Breast epithelium (tissue), 3 donors: ENCODE data around the gene CELF3.

Experiments
- POLR2AphosphoS5 ChIP-seq, 3 donors: sonication (generic); formaldehyde crosslinking; IDR thresholded peaks; one replicate each; pipeline ENCODE4 v1.6.1; 2017; ENCODE audit warnings: antibody characterized with exemption in 3 of 3
- TF ChIP-seq, protein P1 (sequence below), 3 donors: fragments of 450-650 bp; IDR thresholded peaks; one replicate each; pipeline ENCODE4 v1.5.1; 2016 to 2017; ENCODE audit warnings: antibody characterized with exemption in 3 of 3, mild to moderate bottlenecking in 3 of 3, moderate library complexity in 3 of 3

DNA sequence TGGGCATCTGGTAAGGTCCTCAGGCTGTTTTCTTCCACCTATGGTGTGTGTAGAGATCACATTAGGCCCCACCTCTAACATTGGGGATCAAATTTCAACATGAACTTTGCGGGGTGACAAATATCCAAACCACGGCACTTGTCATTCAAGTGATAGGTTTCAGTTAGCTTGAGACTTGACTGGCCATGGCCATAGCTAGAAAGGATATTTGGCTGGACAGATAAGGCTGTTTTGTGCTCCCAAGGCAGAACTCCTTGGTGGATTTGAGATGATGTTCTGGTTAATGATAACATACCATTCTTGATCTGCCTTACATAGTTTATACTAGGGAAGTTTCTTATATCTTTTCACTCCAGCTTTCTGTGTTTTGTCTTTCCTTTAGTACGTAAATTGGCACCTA, 48.5 kb downstream of the CELF3 start:
- TF ChIP-seq, protein P1, sequence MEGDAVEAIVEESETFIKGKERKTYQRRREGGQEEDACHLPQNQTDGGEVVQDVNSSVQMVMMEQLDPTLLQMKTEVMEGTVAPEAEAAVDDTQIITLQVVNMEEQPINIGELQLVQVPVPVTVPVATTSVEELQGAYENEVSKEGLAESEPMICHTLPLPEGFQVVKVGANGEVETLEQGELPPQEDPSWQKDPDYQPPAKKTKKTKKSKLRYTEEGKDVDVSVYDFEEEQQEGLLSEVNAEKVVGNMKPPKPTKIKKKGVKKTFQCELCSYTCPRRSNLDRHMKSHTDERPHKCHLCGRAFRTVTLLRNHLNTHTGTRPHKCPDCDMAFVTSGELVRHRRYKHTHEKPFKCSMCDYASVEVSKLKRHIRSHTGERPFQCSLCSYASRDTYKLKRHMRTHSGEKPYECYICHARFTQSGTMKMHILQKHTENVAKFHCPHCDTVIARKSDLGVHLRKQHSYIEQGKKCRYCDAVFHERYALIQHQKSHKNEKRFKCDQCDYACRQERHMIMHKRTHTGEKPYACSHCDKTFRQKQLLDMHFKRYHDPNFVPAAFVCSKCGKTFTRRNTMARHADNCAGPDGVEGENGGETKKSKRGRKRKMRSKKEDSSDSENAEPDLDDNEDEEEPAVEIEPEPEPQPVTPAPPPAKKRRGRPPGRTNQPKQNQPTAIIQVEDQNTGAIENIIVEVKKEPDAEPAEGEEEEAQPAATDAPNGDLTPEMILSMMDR (IDR thresholded peaks at IDR 0.05): no peak
- TF ChIP-seq POLR2AphosphoS5 (IDR thresholded peaks at IDR 0.05): no peak
